ENCODE data around the gene DCST1. TPM values are rescaled to one million over a fixed set of nuclear protein-coding genes. Genes with fewer than 3 reads are reported as not detected.

Gene DCST1
- total RNA-seq, 1 experiment from 2014 or later: not detected

DNA sequence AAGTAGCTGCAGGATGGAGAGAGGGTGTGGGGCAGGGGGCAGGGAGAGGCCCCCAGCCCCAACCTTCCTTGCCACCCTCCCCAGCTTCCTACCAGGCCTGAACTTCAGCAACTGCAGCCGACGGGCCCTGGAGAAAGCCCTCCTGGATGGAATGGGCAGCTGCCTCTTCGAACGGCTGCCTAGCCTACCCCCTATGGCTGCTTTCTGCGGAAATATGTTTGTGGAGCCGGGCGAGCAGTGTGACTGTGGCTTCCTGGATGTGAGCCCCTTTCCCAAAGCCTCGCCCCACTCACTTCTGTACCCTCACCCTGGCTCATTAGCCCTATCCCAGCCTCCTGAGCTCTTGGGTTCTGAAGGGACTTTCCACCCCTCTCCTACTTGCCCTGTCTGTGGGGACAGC lies 23.5 kb downstream of the DCST1 start:
- intact Hi-C loops (cut with micrococcal nuclease): no loop called here
- no peak overlapping the region for H3K4me3 ChIP-seq (ENCODE audit: low read length)
- CTCF ChIA-PET: no interaction called here
- H3K9ac ChIP-seq (ENCODE audit: low read length): no peak overlapping the region
- DNase-seq (no peak), ATAC-seq (no peak)
- H3K79me2 ChIP-seq (ENCODE audit: low read length): peaks cover 25% of the 10 kb centered on the region
- H3K4me2 ChIP-seq (ENCODE audit: low read length): no peak overlapping the region
- TF ChIP-seq CTCF (conservative IDR thresholded peaks at IDR 0.05; ENCODE audit: low read depth, low read length): no peak
- TF ChIP-seq EZH2 (IDR thresholded peaks at IDR 0.05; ENCODE audit: low read length, unreplicated experiment): no peak
- TF ChIP-seq EZH2phosphoT487 (IDR thresholded peaks at IDR 0.05; ENCODE audit: borderline replicate concordance, low read length): no peak
- H3K36me3 ChIP-seq (ENCODE audit: low read depth, low read length): peaks cover 60% of the 10 kb centered on the region
- no peaks in the 10 kb centered on the region for H3K27me3 ChIP-seq (ENCODE audit: low read length)
- no TSS peak for BruUV-seq (replicated peaks)
- no peak overlapping the region for H3K27ac ChIP-seq (ENCODE audit: low read length)
- POLR2A ChIA-PET (ENCODE audit: unreplicated experiment): no interaction called here
- H3K4me1 ChIP-seq (ENCODE audit: insufficient read depth, low read length): peaks cover 20% of the 10 kb centered on the region
- H3K9me3 ChIP-seq (ENCODE audit: low read length): no peaks in the 10 kb centered on the region
- no peaks in the 10 kb centered on the region for H3F3A ChIP-seq (ENCODE audit: low read length, unreplicated experiment)
- peaks cover 3% of the 10 kb centered on the region; the same call in 1 of the 2 replicates for H4K20me1 ChIP-seq (ENCODE audit: low read length)
- no peak overlapping the region for H2AFZ ChIP-seq (ENCODE audit: low read length)
- H3K9me2 ChIP-seq (replicated peaks; ENCODE audit: low read length): no peaks in the 10 kb centered on the region

DNA sequence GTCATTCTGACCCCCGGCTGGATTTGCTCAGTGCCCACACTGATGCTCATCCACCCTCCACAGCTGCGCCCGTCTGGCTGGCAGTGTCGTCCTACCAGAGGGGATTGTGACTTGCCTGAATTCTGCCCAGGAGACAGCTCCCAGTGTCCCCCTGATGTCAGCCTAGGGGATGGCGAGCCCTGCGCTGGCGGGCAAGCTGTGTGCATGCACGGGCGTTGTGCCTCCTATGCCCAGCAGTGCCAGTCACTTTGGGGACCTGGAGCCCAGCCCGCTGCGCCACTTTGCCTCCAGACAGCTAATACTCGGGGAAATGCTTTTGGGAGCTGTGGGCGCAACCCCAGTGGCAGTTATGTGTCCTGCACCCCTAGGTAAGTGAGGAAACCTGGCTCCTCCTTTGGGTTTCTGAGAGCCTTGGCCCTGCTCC lies 24.2 kb downstream of the DCST1 start:
- H3K4me3 ChIP-seq (ENCODE audit: low read length): no peak overlapping the region
- H3K9me3 ChIP-seq (ENCODE audit: low read length): no peaks in the 10 kb centered on the region
- peaks cover 16% of the 10 kb centered on the region for H3K4me1 ChIP-seq (ENCODE audit: insufficient read depth, low read length)
- peaks cover 61% of the 10 kb centered on the region for H3K36me3 ChIP-seq (ENCODE audit: low read depth, low read length)
- DNase-seq (no peak), ATAC-seq (no peak)
- BruUV-seq (replicated peaks): TSS peak; percentile 14
- POLR2A ChIA-PET (ENCODE audit: unreplicated experiment): no interaction called here
- no peak overlapping the region for H3K4me2 ChIP-seq (ENCODE audit: low read length)
- CTCF ChIA-PET: no interaction called here
- no peak overlapping the region for H3K9ac ChIP-seq (ENCODE audit: low read length)
- no peaks in the 10 kb centered on the region for H3K9me2 ChIP-seq (replicated peaks; ENCODE audit: low read length)
- peaks cover 18% of the 10 kb centered on the region for H3K79me2 ChIP-seq (ENCODE audit: low read length)
- no peaks in the 10 kb centered on the region for H3F3A ChIP-seq (ENCODE audit: low read length, unreplicated experiment)
- no peaks in the 10 kb centered on the region for H3K27me3 ChIP-seq (ENCODE audit: low read length)
- H2AFZ ChIP-seq (ENCODE audit: low read length): no peak overlapping the region
- no peak overlapping the region for H3K27ac ChIP-seq (ENCODE audit: low read length)
- TF ChIP-seq CTCF (conservative IDR thresholded peaks at IDR 0.05; ENCODE audit: low read depth, low read length): peak; percentile 28
- TF ChIP-seq EZH2phosphoT487 (IDR thresholded peaks at IDR 0.05; ENCODE audit: borderline replicate concordance, low read length): no peak
- peaks cover 3% of the 10 kb centered on the region; the same call in 1 of the 2 replicates for H4K20me1 ChIP-seq (ENCODE audit: low read length)
- intact Hi-C loops (cut with micrococcal nuclease): no loop called here

GRCh38 chr1:155060736-155061135 lies 27.1 kb downstream of the DCST1 start:
- no peak overlapping the region for H3K9ac ChIP-seq (ENCODE audit: low read length)
- H3K27me3 ChIP-seq (ENCODE audit: low read length): no peaks in the 10 kb centered on the region
- no peak overlapping the region for H3K4me2 ChIP-seq (ENCODE audit: low read length)
- H3K27ac ChIP-seq (ENCODE audit: low read length): no peak overlapping the region
- ChIA-PET CTCF (interaction anchor here (1.3 to 1.7 kb wide), 2 partner anchors 16 to 24 kb away, joined by 3 to 9 read pairs; no protein-coding TSS in a partner anchor), POLR2A (ENCODE audit: unreplicated experiment) (no interaction called here)
- peaks cover 14% of the 10 kb centered on the region for H3K79me2 ChIP-seq (ENCODE audit: low read length)
- H3F3A ChIP-seq (ENCODE audit: low read length, unreplicated experiment): no peaks in the 10 kb centered on the region
- no TSS peak for BruUV-seq (replicated peaks)
- TF ChIP-seq EZH2 (IDR thresholded peaks at IDR 0.05; ENCODE audit: low read length, unreplicated experiment) (no peak), CTCF (conservative IDR thresholded peaks at IDR 0.05; ENCODE audit: low read depth, low read length) (no peak), EZH2phosphoT487 (IDR thresholded peaks at IDR 0.05; ENCODE audit: borderline replicate concordance, low read length) (no peak)
- DNase-seq (no peak), ATAC-seq (no peak)
- peaks cover 21% of the 10 kb centered on the region for H3K4me1 ChIP-seq (ENCODE audit: insufficient read depth, low read length)
- H3K9me2 ChIP-seq (replicated peaks; ENCODE audit: low read length): no peaks in the 10 kb centered on the region
- intact Hi-C loops (cut with micrococcal nuclease): loop anchor here (2.0 to 5.0 kb wide), 2 partner anchors 16 to 88 kb away; partner anchors contain the start of genes CKS1B and SHC1
- peaks cover 42% of the 10 kb centered on the region for H3K36me3 ChIP-seq (ENCODE audit: low read depth, low read length)
- no peak overlapping the region for H3K4me3 ChIP-seq (ENCODE audit: low read length)
- no peaks in the 10 kb centered on the region for H3K9me3 ChIP-seq (ENCODE audit: low read length)
- H2AFZ ChIP-seq (ENCODE audit: low read length): no peak overlapping the region
- H4K20me1 ChIP-seq (ENCODE audit: low read length): no peaks in the 10 kb centered on the region
